ENCODE data around the gene MOAP1. TPM values are rescaled to one million over a fixed set of nuclear protein-coding genes. Genes with fewer than 3 reads are reported as not detected.

Gene MOAP1
- polyA plus RNA-seq, 1 donor from 2014 or later: 224 TPM

GRCh38 chr14:93212432-93212831 is 27.7 kb upstream of the MOAP1 start:
- Histone ChIP-seq H3K27ac (ENCODE audit: low read length) (no peak overlapping the region), H3K79me2 (replicated peaks; ENCODE audit: insufficient read depth, low read length) (peaks cover 21% of the 10 kb centered on the region), H3K4me2 (ENCODE audit: low read length) (no peak overlapping the region), H3F3A (ENCODE audit: insufficient read depth, low read length, poor library complexity, severe bottlenecking) (no peaks in the 10 kb centered on the region), H3K4me3 (ENCODE audit: low read length) (no peak overlapping the region), H3K27me3 (ENCODE audit: insufficient read depth, low read depth, low read length) (no peaks in the 10 kb centered on the region), H3K36me3 (ENCODE audit: insufficient read depth, low read length) (no peaks in the 10 kb centered on the region), H2AFZ (ENCODE audit: low read depth, low read length) (no peak overlapping the region), H4K20me1 (ENCODE audit: insufficient read depth) (no peaks in the 10 kb centered on the region), H3K9me3 (ENCODE audit: low read length) (no peaks in the 10 kb centered on the region), H3K9ac (ENCODE audit: low read length) (no peak overlapping the region), H3K9me2 (ENCODE audit: insufficient read depth, low read length) (no peaks in the 10 kb centered on the region)
- no peak for TF ChIP-seq EP300 (conservative IDR thresholded peaks at IDR 0.05; ENCODE audit: poor library complexity, severe bottlenecking)
- no peak for TF ChIP-seq MXI1 (conservative IDR thresholded peaks at IDR 0.05; ENCODE audit: poor library complexity, severe bottlenecking)
- no peak for TF ChIP-seq TAF1 (IDR thresholded peaks at IDR 0.05; ENCODE audit: low read depth)

- no peak for TF ChIP-seq REST (IDR thresholded peaks at IDR 0.05; ENCODE audit: borderline replicate concordance)
- no peak for TF ChIP-seq RAD21 (conservative IDR thresholded peaks at IDR 0.05)
- TF ChIP-seq TAF1 (IDR thresholded peaks at IDR 0.05; ENCODE audit: low read depth): no peak
- TF ChIP-seq MXI1 (conservative IDR thresholded peaks at IDR 0.05; ENCODE audit: poor library complexity, severe bottlenecking): peak; percentile 4
Observed at GRCh38 chr14:93207468-93208308, 23.0 kb upstream of the MOAP1 start.

GRCh38 chr14:93206793-93207467 is 22.2 kb upstream of the MOAP1 start, which contains the start of the genes GON7 and UBR7:
Gene GON7, minus strand, starts transcription at chr14:93207065. Its CDS starts 28 bp downstream, at chr14:93207037.
Gene UBR7, plus strand, starts transcription at chr14:93207256. Its CDS starts 36 bp downstream, at chr14:93207292.
- H3K4me2 ChIP-seq (ENCODE audit: low read length): peak within 1 kb of the TSS; percentile 93
- no peaks in the 10 kb centered on the region for H3K36me3 ChIP-seq (ENCODE audit: insufficient read depth, low read length)
- H3K4me3 ChIP-seq (ENCODE audit: low read length): peak within 1 kb of the TSS; percentile 78
- H3K9me3 ChIP-seq (ENCODE audit: low read length): no peaks in the 10 kb centered on the region
- H4K20me1 ChIP-seq (ENCODE audit: insufficient read depth): no peaks in the 10 kb centered on the region
- no peaks in the 10 kb centered on the region for H3F3A ChIP-seq (ENCODE audit: insufficient read depth, low read length, poor library complexity, severe bottlenecking)
- H3K9me2 ChIP-seq (ENCODE audit: insufficient read depth, low read length): no peaks in the 10 kb centered on the region
- peak within 1 kb of the TSS; percentile 74 for H3K27ac ChIP-seq (ENCODE audit: low read length)
- peak within 1 kb of the TSS; percentile 78 for H3K9ac ChIP-seq (ENCODE audit: low read length)
- peak within 1 kb of the TSS; percentile 43 for H2AFZ ChIP-seq (ENCODE audit: low read depth, low read length)
- peak; percentile 76 for TF ChIP-seq CTCF (IDR thresholded peaks at IDR 0.05; ENCODE audit: poor library complexity, severe bottlenecking)
- TF ChIP-seq MXI1 (conservative IDR thresholded peaks at IDR 0.05; ENCODE audit: poor library complexity, severe bottlenecking): peak; percentile 85
- peak; percentile 69 for TF ChIP-seq POLR2AphosphoS5 (IDR thresholded peaks at IDR 0.05)
- TF ChIP-seq TAF1 (IDR thresholded peaks at IDR 0.05; ENCODE audit: low read depth): peak; percentile 60
- peak; percentile 80 for TF ChIP-seq SMC3 (conservative IDR thresholded peaks at IDR 0.05; ENCODE audit: poor library complexity)
- TF ChIP-seq RAD21 (conservative IDR thresholded peaks at IDR 0.05): peak; percentile 70
- TF ChIP-seq EZH2 (IDR thresholded peaks at IDR 0.05; ENCODE audit: borderline replicate concordance, insufficient read depth, low read length, poor library complexity, severe bottlenecking): no peak
- peak; percentile 26 for TF ChIP-seq REST (IDR thresholded peaks at IDR 0.05; ENCODE audit: borderline replicate concordance)
- TF ChIP-seq EP300 (conservative IDR thresholded peaks at IDR 0.05; ENCODE audit: poor library complexity, severe bottlenecking): peak; percentile 54
- H3K27me3 ChIP-seq (ENCODE audit: insufficient read depth, low read depth, low read length): no peaks in the 10 kb centered on the region
- H3K79me2 ChIP-seq (replicated peaks; ENCODE audit: insufficient read depth, low read length): peaks cover 23% of the 10 kb centered on the region

More at GRCh38 chr14:93207468-93208308, 23.0 kb upstream of the MOAP1 start:
- Histone ChIP-seq H3K9ac (ENCODE audit: low read length) (peak overlapping the region; percentile 78), H3K36me3 (ENCODE audit: insufficient read depth, low read length) (no peaks in the 10 kb centered on the region), H3K4me3 (ENCODE audit: low read length) (peak overlapping the region; percentile 78), H3K4me2 (ENCODE audit: low read length) (peak overlapping the region; percentile 93), H4K20me1 (ENCODE audit: insufficient read depth) (no peaks in the 10 kb centered on the region), H3K27ac (ENCODE audit: low read length) (peak overlapping the region; percentile 66), H2AFZ (ENCODE audit: low read depth, low read length) (peak overlapping the region; percentile 43), H3K9me2 (ENCODE audit: insufficient read depth, low read length) (no peaks in the 10 kb centered on the region), H3K27me3 (ENCODE audit: insufficient read depth, low read depth, low read length) (no peaks in the 10 kb centered on the region), H3K79me2 (replicated peaks; ENCODE audit: insufficient read depth, low read length) (peaks cover 23% of the 10 kb centered on the region), H3K9me3 (ENCODE audit: low read length) (no peaks in the 10 kb centered on the region), H3F3A (ENCODE audit: insufficient read depth, low read length, poor library complexity, severe bottlenecking) (no peaks in the 10 kb centered on the region)
